ENCODE results near the gene SLC8A1. TPM values are rescaled to one million over a fixed set of nuclear protein-coding genes. Genes with fewer than 3 reads are reported as not detected.
A peak's percentile ranks its signal among the peaks of the same experiment; 100 is the strongest.

SLC8A1 gene
- total RNA-seq, 2 donors from 2014 or later, result 590 to 696 TPM

GRCh38 chr2:40159333-40159732 is 292.6 kb downstream of the SLC8A1 start:
- no peak for ATAC-seq
- no peak for DNase-seq
- intact Hi-C loops (cut with DNase I), result no loop called here

GRCh38 chr2:40158781-40159180 is 293.1 kb downstream of the SLC8A1 start:
- DNase-seq (no peak), ATAC-seq (no peak)
- intact Hi-C loops (cut with DNase I), result no loop called here

GRCh38 chr2:40155728-40156127 is 296.2 kb downstream of the SLC8A1 start:
- ATAC-seq (peak in 1 of 2 donors; percentile 26), DNase-seq (no peak)
- intact Hi-C loops (cut with DNase I), result no loop called here

GRCh38 chr2:40150266-40150665 is 301.6 kb downstream of the SLC8A1 start:
- intact Hi-C loops (cut with DNase I), result no loop called here
- DNase-seq, result no peak
- ATAC-seq, result no peak

GRCh38 chr2:40148334-40148733 is 303.6 kb downstream of the SLC8A1 start:
- intact Hi-C loops (cut with DNase I), result no loop called here
- no peak for DNase-seq
- ATAC-seq, result no peak

GRCh38 chr2:40147360-40147759 is 304.5 kb downstream of the SLC8A1 start:
- intact Hi-C loops (cut with DNase I), result no loop called here
- DNase-seq (no peak), ATAC-seq (no peak)

- DNase-seq, result no peak
- no peak for ATAC-seq
- intact Hi-C loops (cut with DNase I), result no loop called here
These were observed 307.9 kb downstream of the SLC8A1 start for GRCh38 chr2:40144022-40144421.

GRCh38 chr2:40138314-40138713 is 313.6 kb downstream of the SLC8A1 start:
- no peak for ATAC-seq
- intact Hi-C loops (cut with DNase I), result no loop called here
- no peak for DNase-seq

- ATAC-seq (no peak), DNase-seq (no peak)
- intact Hi-C loops (cut with DNase I), result no loop called here
These were observed 320.7 kb downstream of the SLC8A1 start for GRCh38 chr2:40131081-40131704.

GRCh38 chr2:40130251-40130994 is 321.5 kb downstream of the SLC8A1 start:
- peak; percentile 92 for ATAC-seq
- DNase-seq, result peak; percentile 55
- intact Hi-C loops (cut with DNase I), result no loop called here

GRCh38 chr2:40129725-40130124 is 322.2 kb downstream of the SLC8A1 start:
- ATAC-seq, result peak; percentile 69 to 80
- intact Hi-C loops (cut with DNase I), result no loop called here
- peak; percentile 36 for DNase-seq

GRCh38 chr2:40128796-40129195 is 323.1 kb downstream of the SLC8A1 start:
- DNase-seq, result no peak
- no peak for ATAC-seq
- intact Hi-C loops (cut with DNase I), result no loop called here

- intact Hi-C loops (cut with DNase I), result no loop called here
- DNase-seq (no peak), ATAC-seq (no peak)
These were observed 323.9 kb downstream of the SLC8A1 start for GRCh38 chr2:40127890-40128557.

- ATAC-seq (no peak), DNase-seq (no peak)
- intact Hi-C loops (cut with DNase I), result no loop called here
These were observed 324.7 kb downstream of the SLC8A1 start for GRCh38 chr2:40127146-40127545.

- ATAC-seq (no peak), DNase-seq (no peak)
- intact Hi-C loops (cut with DNase I), result no loop called here
These were observed 325.9 kb downstream of the SLC8A1 start for GRCh38 chr2:40126006-40126405.

- ATAC-seq, result no peak
- no peak for DNase-seq
- intact Hi-C loops (cut with DNase I), result no loop called here
These were observed 328.1 kb downstream of the SLC8A1 start for GRCh38 chr2:40123746-40124145.

GRCh38 chr2:40123326-40123725 is 328.6 kb downstream of the SLC8A1 start:
- intact Hi-C loops (cut with DNase I), result no loop called here
- no peak for DNase-seq
- ATAC-seq, result peak in 1 of 2 donors; percentile 35

- ATAC-seq, result no peak
- DNase-seq, result no peak
- intact Hi-C loops (cut with DNase I), result no loop called here
These were observed 330.9 kb downstream of the SLC8A1 start for GRCh38 chr2:40120957-40121356.

GRCh38 chr2:40120026-40120425 is 331.9 kb downstream of the SLC8A1 start:
- DNase-seq (no peak), ATAC-seq (no peak)
- intact Hi-C loops (cut with DNase I), result no loop called here

GRCh38 chr2:40118622-40119021 is 333.3 kb downstream of the SLC8A1 start:
- DNase-seq (no peak), ATAC-seq (no peak)
- intact Hi-C loops (cut with DNase I), result no loop called here

- ATAC-seq (no peak), DNase-seq (no peak)
- intact Hi-C loops (cut with DNase I), result no loop called here
These were observed 336.0 kb downstream of the SLC8A1 start for GRCh38 chr2:40115894-40116293.

All from left cardiac atrium (tissue), 4 donors.